B cell (primary cell): ENCODE data around the gene FADS2. TPM values are rescaled to one million over a fixed set of nuclear protein-coding genes. Genes with fewer than 3 reads are reported as not detected.

Source experiments
- ATAC-seq: fragments of 200-7000 bp; cut with Tn5 transposase; one replicate; pipeline ENCODE4 v1.10.0; 2021; ENCODE audit warnings: low read depth, mild to moderate bottlenecking, moderate number of reproducible peaks, moderate library complexity
- CTCF ChIA-PET: fragments of 350-600 bp; sonication (Branson Sonifier 250); formaldehyde crosslinking; loops from one replicate; lab custom pipeline; 2021; ENCODE audit warnings: antibody characterized with exemption, inconsistent platforms; lab: Charles Lee
- POLR2A ChIA-PET: fragments of 350-600 bp; sonication (Branson Sonifier 250); formaldehyde crosslinking; loops from one replicate; lab custom pipeline; 2021; ENCODE audit warnings: antibody characterized with exemption; lab: Charles Lee
- DNase-seq: peaks from one replicate; pipeline ENCODE4 v3.0.0; 2013
- H2AFZ ChIP-seq: 2 replicates; pipeline ENCODE4 v1.6.1; 2012; ENCODE audit warnings: mild to moderate bottlenecking, low read depth, low read length; ENCODE audit not compliant: insufficient read depth, poor library complexity, severe bottlenecking
- H3K27ac ChIP-seq, 2 donors: 1 replicate in 1 of 2; 2 replicates in 1 of 2; pipeline ENCODE4 v1.5.1; 2012 to 2013; ENCODE audit warnings: low read length in 2 of 2, mild to moderate bottlenecking in 2 of 2, moderate library complexity in 1 of 2
- H3K27me3 ChIP-seq, 4 experiments: fragments of 200-600 bp in 1 of 4; sonication (generic) in 1 of 4; replicated peaks in 1 of 4; 1 replicate in 2 of 4; 2 replicates in 2 of 4; pipeline versions ENCODE4 v1.6.1 to v1.7.0; 2013 to 2016; ENCODE audit warnings: low read length in 3 of 4, mild to moderate bottlenecking in 2 of 4, mixed read lengths in 1 of 4, moderate library complexity in 1 of 4; ENCODE audit not compliant: insufficient read depth in 4 of 4, control insufficient read depth in 3 of 4; ENCODE audit errors: control extremely low read depth in 1 of 4
- H3K36me3 ChIP-seq, 2 experiments: replicated peaks in 1 of 2; 1 replicate in 1 of 2; 2 replicates in 1 of 2; pipeline versions ENCODE4 v1.6.1 to v1.7.1; 2013; ENCODE audit warnings: low read length in 1 of 2; ENCODE audit not compliant: insufficient read depth in 2 of 2, control insufficient read depth in 1 of 2; ENCODE audit errors: control extremely low read depth in 1 of 2, extremely low read depth in 1 of 2
- H3K4me1 ChIP-seq, 2 donors: fragments of 200-600 bp in 1 of 2; sonication (generic) in 1 of 2; 1 replicate in 1 of 2; 2 replicates in 1 of 2; pipeline versions ENCODE4 v1.5.1 to v1.6.1; 2013 to 2017; ENCODE audit warnings: low read length in 2 of 2; ENCODE audit not compliant: control insufficient read depth in 2 of 2, insufficient read depth in 2 of 2
- H3K4me2 ChIP-seq: replicated peaks from 2 replicates; pipeline ENCODE3; 2012; ENCODE audit warnings: mild to moderate bottlenecking, low read depth, low read length; ENCODE audit not compliant: poor library complexity, severe bottlenecking
- H3K4me3 ChIP-seq, 5 experiments: fragments of 200-600 bp in 1 of 5; sonication (generic) in 1 of 5; 1 replicate in 3 of 5; 2 replicates in 2 of 5; pipeline versions ENCODE4 v1.5.1 to v1.7.0; 2011 to 2016; ENCODE audit warnings: low read length in 4 of 5, mild to moderate bottlenecking in 4 of 5, low read depth in 2 of 5, control low read depth in 1 of 5, moderate library complexity in 1 of 5; ENCODE audit not compliant: insufficient read depth in 1 of 5; ENCODE audit errors: control extremely low read depth in 1 of 5, extremely low read depth in 1 of 5
- H3K79me2 ChIP-seq: fragments of 200-600 bp; sonication (generic); one replicate; pipeline ENCODE4 v1.6.0; 2016; ENCODE audit warnings: low read length; ENCODE audit not compliant: control insufficient read depth, insufficient read depth
- H3K9ac ChIP-seq: fragments of 200-600 bp; sonication (generic); 2 replicates; pipeline ENCODE4 v1.6.1; 2017; ENCODE audit warnings: mild to moderate bottlenecking, low read length, moderate library complexity
- H3K9me3 ChIP-seq, 3 donors: one replicate each; pipeline versions ENCODE4 v1.6.1 to v1.7.1; 2013; ENCODE audit warnings: low read length in 2 of 3; ENCODE audit not compliant: control insufficient read depth in 2 of 3, insufficient read depth in 1 of 3; ENCODE audit errors: control extremely low read depth in 1 of 3
- H4K20me1 ChIP-seq: 2 replicates; pipeline ENCODE4 v1.6.0; 2012; ENCODE audit warnings: mild to moderate bottlenecking, low read length; ENCODE audit not compliant: insufficient read depth, control insufficient read depth, poor library complexity, severe bottlenecking
- H3K27ac Mint-ChIP-seq: one replicate; pipeline ENCODE4 v1.8.0; 2021; ENCODE audit warnings: mixed read lengths
- H3K27me3 Mint-ChIP-seq: one replicate; pipeline ENCODE4 v1.8.0; 2021; ENCODE audit warnings: mixed read lengths
- H3K4me1 Mint-ChIP-seq: one replicate; pipeline ENCODE4 v1.8.0; 2021; ENCODE audit warnings: mixed read lengths
- H3K4me3 Mint-ChIP-seq: one replicate; pipeline ENCODE4 v1.8.0; 2021; ENCODE audit warnings: mixed read lengths
- H3K9me3 Mint-ChIP-seq: one replicate; pipeline ENCODE4 v1.8.0; 2022; ENCODE audit warnings: mixed read lengths; ENCODE audit not compliant: insufficient read depth
- CTCF ChIP-seq: fragments of 200-600 bp; IDR thresholded peaks from one replicate; pipeline ENCODE4 v1.8.0; 2022; ENCODE audit warnings: antibody characterized with exemption, mild to moderate bottlenecking
- EZH2 ChIP-seq: IDR thresholded peaks from 2 replicates; pipeline ENCODE4 v1.6.1; 2012; ENCODE audit warnings: borderline replicate concordance, low read depth, mild to moderate bottlenecking, moderate library complexity, low read length; ENCODE audit not compliant: insufficient read depth, poor library complexity, severe bottlenecking
- WGBS: methylation state at CpG from one replicate; pipeline ENCODE4 v1.1.5; 2013; ENCODE audit warnings: missing lambda C conversion rate; ENCODE audit not compliant: insufficient coverage; 5-methylcytosine and 5-hydroxymethylcytosine counted together
- intact Hi-C: fragments of 100-400 bp; cut with micrococcal nuclease; formaldehyde crosslinking; loops from one replicate; pipeline ENCODE4 v1.10.0; 2022
- polyA minus RNA-seq: library from RNA; depleted of rRNA, polyadenylated mRNA; stranded (reverse); fragments of >200 nt; gene quantifications from 2 replicates; pipeline ENCODE4 v1.2.3, GENCODE V29; 2012
- polyA plus RNA-seq: library from polyadenylated mRNA; depleted of rRNA; stranded (reverse); fragments of >200 nt; gene quantifications from 2 replicates; pipeline ENCODE4 v1.2.3, GENCODE V29; 2012
- total RNA-seq, 2 donors: library from RNA; stranded (reverse); fragments of 120-200 nt in 1 of 2; gene quantifications; 1 replicate in 1 of 2; 2 replicates in 1 of 2; pipeline versions ENCODE4 v1.2.3 to v1.2.4, GENCODE V29; 2013 to 2022

Gene FADS2
- 5.9 and 7.0 TPM in 2 replicates for total RNA-seq
- 1.9 TPM for total RNA-seq (2013)
- polyA plus RNA-seq: 1.5 and 3.4 TPM in 2 replicates
- polyA minus RNA-seq: 0.43 and 3.1 TPM in 2 replicates

GRCh38 chr11:61827571-61828378, at the start of gene FADS2:
Gene FADS2 (plus strand): TSS chr11:61828300. CDS start chr11:61828391, 91 bp downstream.
- peak within 1 kb of the TSS; percentile 76 for H3K27ac Mint-ChIP-seq
- Histone ChIP-seq H3K4me1 (peaks cover 13 to 23% of the 10 kb centered on the region in 2 donors), H3K4me2 (peak within 1 kb of the TSS; percentile 93), H3K4me3 (peak within 1 kb of the TSS; percentile 51 to 70 (median 62)), H3K36me3 (no peaks in the 10 kb centered on the region), H2AFZ (peak within 1 kb of the TSS; percentile 88), H3K27ac (peak within 1 kb of the TSS in 1 of 2 donors; percentile 45), H3K9ac (peak within 1 kb of the TSS; percentile 65), H3K27me3 (peaks cover 0 to 13% (median 2%) of the 10 kb centered on the region in 4 experiments), H3K9me3 (no peaks in the 10 kb centered on the region), H4K20me1 (no peaks in the 10 kb centered on the region), H3K79me2 (no peaks in the 10 kb centered on the region)
- intact Hi-C loops: loop anchor here (1.0 kb wide), 1 partner anchor 11 kb away; no protein-coding TSS in a partner anchor
- DNase-seq (peak; percentile 72), ATAC-seq (peak; percentile 66)
- H3K4me1 Mint-ChIP-seq: peaks cover 17% of the 10 kb centered on the region
- POLR2A ChIA-PET: interaction anchor here (0.8 kb wide), 1 partner anchor 13 kb away, joined by 3 read pairs; no protein-coding TSS in a partner anchor
- TF ChIP-seq CTCF: no peak
- TF ChIP-seq EZH2: no peak
- H3K4me3 Mint-ChIP-seq: peak within 1 kb of the TSS; percentile 93
- no peaks in the 10 kb centered on the region for H3K9me3 Mint-ChIP-seq
- CTCF ChIA-PET: interaction anchor here (1.0 to 2.4 kb wide), 5 partner anchors 10 to 280 kb away, joined by 3 to 15 read pairs (median 3); partner anchors contain the start of gene FADS1
- WGBS: under 1% methylated on average over 83 of the region's 83 CpGs
- H3K27me3 Mint-ChIP-seq: no peaks in the 10 kb centered on the region
